Right lobe of liver (tissue), 6 donors: Measurements from ENCODE around the gene UGT1A3. TPM values are rescaled to one million over a fixed set of nuclear protein-coding genes. Genes with fewer than 3 reads are reported as not detected.

Experiments
- ATAC-seq, 4 donors: fragments of 200-7000 bp; cut with Tn5 transposase; one replicate each; pipeline ENCODE4 v1.9.1; 2020; ENCODE audit warnings: mild to moderate bottlenecking in 4 of 4, moderate library complexity in 4 of 4
- DNase-seq, 3 donors: peaks; one replicate each; pipeline ENCODE4 v3.0.0-alpha.2; 2020
- H3K27ac ChIP-seq, 3 donors: fragments of 200-600 bp; one replicate each; pipeline ENCODE4 v1.8.0; 2022
- H3K27me3 ChIP-seq, 2 donors: fragments of 200-600 bp; one replicate each; pipeline ENCODE4 v1.8.0; 2022
- H3K36me3 ChIP-seq, 4 donors: fragments of 200-600 bp; sonication (generic) in 1 of 4; one replicate each; pipeline versions ENCODE4 v1.5.1 to v1.8.0; 2017 to 2022; ENCODE audit warnings: control low read depth in 1 of 4
- H3K4me1 ChIP-seq, 4 donors: fragments of 200-600 bp; sonication (generic) in 1 of 4; one replicate each; pipeline versions ENCODE4 v1.5.1 to v1.8.0; 2017 to 2022; ENCODE audit warnings: control low read depth in 1 of 4
- H3K4me3 ChIP-seq, 3 donors: fragments of 200-600 bp; one replicate each; pipeline ENCODE4 v1.8.0; 2022
- H3K9me3 ChIP-seq, 4 donors: fragments of 200-600 bp; sonication (generic) in 1 of 4; one replicate each; pipeline versions ENCODE4 v1.5.1 to v1.8.0; 2017 to 2022; ENCODE audit warnings: control low read depth in 1 of 4
- CTCF ChIP-seq, 4 donors: fragments of 200-600 bp in 3 of 4; fragments of 450-650 bp in 1 of 4; IDR thresholded peaks; one replicate each; pipeline versions ENCODE4 v1.5.1 to v1.8.0; 2016 to 2022; ENCODE audit warnings: antibody characterized with exemption in 4 of 4, mild to moderate bottlenecking in 2 of 4
- POLR2A ChIP-seq: fragments of 450-650 bp; IDR thresholded peaks from one replicate; pipeline ENCODE4 v1.6.1; 2017; ENCODE audit warnings: antibody characterized with exemption, mild to moderate bottlenecking
- WGBS: methylation state at CpG from one replicate; pipeline ENCODE4 v1.1.6; 2018; ENCODE audit warnings: low coverage, low lambda C conversion rate; ENCODE audit not compliant: insufficient coverage; ENCODE audit errors: missing lambda C conversion rate; 5-methylcytosine and 5-hydroxymethylcytosine counted together
- intact Hi-C, 2 donors: fragments of 100-400 bp; cut with DNase I; formaldehyde crosslinking; loops; one replicate each; pipeline versions ENCODE4 v1.11.2 to v1.14.1; 2022
- total RNA-seq, 6 experiments: library from RNA; depleted of rRNA in 2 of 6; stranded (reverse); fragments of >200 nt in 2 of 6; fragmentation: NEBNext Ultra II Directional in 3 of 6; extraction: Animal tissue kit (Norgen Biotek cat#: 25700) in 3 of 6; gene quantifications; one replicate each; pipeline versions ENCODE4 v1.1.0 to v1.2.4, GENCODE V29; 2016 to 2023
- donor health status: DM: no; HTN: yes; CAD: no.
- donor health status: DM: no; HTN: no; CAD: no.
- donor health status: DM: no; HTN: no; CAD: no.
- donor health status: DM: no; HTN: yes; CAD: no.
- donor health status: DM: no; HTN: yes; CAD: no.

UGT1A3 gene
- total RNA-seq, 6 experiments from 2014 or later, result 12.9 to 125 (median 22.0) TPM

DNA sequence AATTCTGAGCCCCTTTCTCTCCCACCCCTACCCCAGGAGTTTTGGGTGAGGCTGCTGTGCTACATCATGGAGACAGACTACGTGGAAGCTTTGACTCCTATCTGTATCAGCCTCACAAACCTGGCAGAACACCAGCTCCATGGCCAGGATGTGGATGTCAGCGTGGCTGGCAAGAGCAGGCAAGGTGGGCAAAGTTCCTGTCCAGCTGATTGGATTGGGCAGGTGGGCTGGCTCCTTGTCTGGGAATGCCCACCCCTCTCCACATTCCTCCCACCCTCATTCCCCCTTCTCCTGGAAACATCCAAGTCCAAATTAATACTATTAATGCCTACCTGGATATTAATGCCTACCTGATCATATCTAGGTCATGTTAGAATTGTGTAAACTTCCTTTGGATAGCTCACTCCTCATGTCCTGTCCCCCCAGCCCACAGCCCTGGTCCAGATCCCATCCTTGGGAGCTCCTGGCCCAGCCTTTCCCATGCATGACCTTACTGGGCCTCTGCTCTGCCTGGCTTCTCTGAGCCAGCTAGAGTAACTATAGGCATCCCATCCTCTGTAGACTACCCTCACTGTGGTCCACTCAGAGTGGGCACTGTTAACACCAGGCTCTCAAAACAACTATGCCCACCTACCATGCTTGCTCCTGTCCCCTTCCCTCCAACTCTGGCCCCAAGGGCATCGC, 73.4 kb downstream of the UGT1A3 start:
- no peaks in the 10 kb centered on the region for H3K9me3 ChIP-seq
- no peaks in the 10 kb centered on the region for H3K4me1 ChIP-seq
- H3K27ac ChIP-seq, result no peak overlapping the region
- DNase-seq (no peak), ATAC-seq (no peak)
- intact Hi-C loops, result no loop called here
- no peak for TF ChIP-seq CTCF (IDR thresholded peaks at IDR 0.05)
- TF ChIP-seq POLR2A, result no peak
- WGBS, result no CpG with 5 or more reads among the region's 3 CpGs
- H3K36me3 ChIP-seq, result no peaks in the 10 kb centered on the region
- no peaks in the 10 kb centered on the region for H3K27me3 ChIP-seq
- H3K4me3 ChIP-seq, result no peak overlapping the region

DNA sequence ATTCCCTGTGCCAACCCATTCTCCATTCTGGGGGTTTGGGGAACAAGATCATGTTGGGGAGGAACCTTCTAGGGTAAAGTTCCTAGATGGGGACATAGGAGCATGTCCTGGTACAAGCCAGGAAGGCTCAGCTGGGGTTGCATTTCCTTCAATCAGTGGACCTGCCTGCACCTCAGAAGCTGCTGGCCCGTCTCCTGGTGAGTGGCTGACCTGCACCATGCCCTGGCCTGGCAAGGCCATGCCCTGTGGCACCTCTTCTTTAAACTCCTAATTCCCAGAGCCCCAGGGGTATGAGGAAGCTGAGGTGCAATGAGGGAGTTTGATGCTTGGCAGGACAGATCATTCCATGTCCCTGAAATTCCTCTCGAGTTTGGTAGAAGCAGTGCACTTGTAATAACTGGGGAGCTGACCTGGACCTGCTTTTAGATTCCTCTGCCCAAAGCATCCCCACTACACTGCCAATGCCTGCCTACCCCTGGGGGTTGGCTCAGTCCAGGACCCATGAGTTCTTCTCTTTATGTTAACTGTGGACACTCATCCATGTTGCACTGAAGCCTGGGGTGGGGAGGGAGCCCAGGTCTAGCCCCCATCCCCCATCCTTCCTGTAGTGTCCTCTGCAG, 74.6 kb downstream of the UGT1A3 start:
- no peak for DNase-seq
- no peak for ATAC-seq
- Histone ChIP-seq H3K36me3 (no peaks in the 10 kb centered on the region), H3K4me3 (no peak overlapping the region), H3K27ac (no peak overlapping the region), H3K27me3 (no peaks in the 10 kb centered on the region), H3K9me3 (no peaks in the 10 kb centered on the region), H3K4me1 (no peaks in the 10 kb centered on the region)
- no CpG with 5 or more reads among the region's 2 CpGs for WGBS
- intact Hi-C loops, result no loop called here
- TF ChIP-seq POLR2A (no peak), CTCF (IDR thresholded peaks at IDR 0.05) (no peak)

GRCh38 chr2:233803994-233804393, 75.2 kb downstream of the UGT1A3 start:
- TF ChIP-seq POLR2A (no peak), CTCF (IDR thresholded peaks at IDR 0.05) (no peak)
- no peak for DNase-seq
- WGBS, result 68% methylated on average over 4 of the region's 8 CpGs

DNA sequence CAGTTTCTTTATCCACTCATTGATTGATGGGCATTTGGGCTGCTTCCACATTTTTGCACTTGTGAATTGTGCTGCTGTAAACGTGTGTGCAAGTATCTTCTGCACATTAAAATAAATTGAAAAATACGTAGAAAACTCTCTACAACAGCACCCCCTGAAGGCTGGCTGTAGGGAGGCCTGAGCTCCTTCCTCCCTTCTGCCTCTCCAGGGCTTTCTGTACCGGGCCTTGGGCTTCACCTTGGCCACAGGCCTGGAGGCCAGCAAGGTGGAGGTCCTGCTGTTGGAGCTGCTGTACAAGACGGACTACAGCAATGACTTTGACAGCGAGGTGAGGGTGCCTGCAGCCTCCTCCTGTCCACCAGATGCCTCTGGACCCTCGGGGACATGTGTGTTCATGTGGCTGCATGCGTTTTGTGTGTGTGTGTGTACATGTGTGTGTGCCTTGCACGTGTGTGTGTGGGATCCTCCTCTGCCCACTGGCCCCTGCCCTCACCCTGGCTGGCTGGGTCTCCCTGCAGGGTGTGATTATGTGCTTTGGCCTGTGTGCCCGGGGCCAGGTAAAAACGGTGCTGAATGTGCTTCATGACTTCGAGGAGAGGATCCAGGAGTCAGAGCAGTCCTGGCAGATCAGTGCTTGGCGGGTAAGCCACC, 78.5 kb downstream of the UGT1A3 start:
- H3K4me3 ChIP-seq, result no peak overlapping the region
- TF ChIP-seq POLR2A (no peak), CTCF (IDR thresholded peaks at IDR 0.05) (no peak)
- intact Hi-C loops, result no loop called here
- H3K4me1 ChIP-seq, result no peaks in the 10 kb centered on the region
- no peaks in the 10 kb centered on the region for H3K27me3 ChIP-seq
- ATAC-seq (no peak), DNase-seq (no peak)
- no peaks in the 10 kb centered on the region for H3K36me3 ChIP-seq
- H3K9me3 ChIP-seq, result no peaks in the 10 kb centered on the region
- WGBS, result 49% methylated on average over 2 of the region's 12 CpGs
- H3K27ac ChIP-seq, result no peak overlapping the region

More at GRCh38 chr2:233803994-233804393, 75.2 kb downstream of the UGT1A3 start:
- ATAC-seq, result no peak
- Histone ChIP-seq H3K4me3 (no peak overlapping the region), H3K27ac (no peak overlapping the region), H3K9me3 (no peaks in the 10 kb centered on the region), H3K4me1 (no peaks in the 10 kb centered on the region), H3K36me3 (no peaks in the 10 kb centered on the region), H3K27me3 (no peaks in the 10 kb centered on the region)
- intact Hi-C loops, result no loop called here
